MCF 10A (cell line): ENCODE measurements around the gene FRG2. TPM values are rescaled to one million over a fixed set of nuclear protein-coding genes. Genes with fewer than 3 reads are reported as not detected.

Experiments used
- BruUV-seq: library from RNA; stranded (reverse); fragments of 400-500 nt; replicated peaks from 2 replicates; lab custom pipeline; 2021; lab: Mats Ljungman, UMichigan
- CTCF ChIA-PET: fragments of 300-600 bp; sonication (Branson Sonifier 250); formaldehyde crosslinking; extraction: SDS; loops from one replicate; lab custom pipeline; 2021; ENCODE audit warnings: antibody characterized with exemption, inconsistent platforms; lab: Yijun Ruan, JAX
- POLR2A ChIA-PET: fragments of 300-600, 350-650 bp; sonication (Branson Sonifier 250); formaldehyde crosslinking; extraction: SDS; loops from one replicate; lab custom pipeline; 2020; ENCODE audit warnings: antibody characterized with exemption, inconsistent platforms; lab: Yijun Ruan, JAX
- DNase-seq: peaks from one replicate; pipeline ENCODE4 v3.0.0-alpha.2; 2018; ENCODE audit not compliant: unreplicated experiment
- H3K27ac Mint-ChIP-seq: one replicate; pipeline ENCODE4 v1.8.0; 2022; ENCODE audit warnings: mild to moderate bottlenecking, low read depth, mixed read lengths; ENCODE audit not compliant: unreplicated experiment
- H3K27me3 Mint-ChIP-seq: one replicate; pipeline ENCODE4 v1.8.0; 2022; ENCODE audit warnings: mixed read lengths; ENCODE audit not compliant: insufficient read depth, unreplicated experiment
- H3K36me3 Mint-ChIP-seq: one replicate; pipeline ENCODE4 v1.8.0; 2022; ENCODE audit warnings: mild to moderate bottlenecking, moderate library complexity, mixed read lengths; ENCODE audit not compliant: insufficient read depth, unreplicated experiment
- H3K4me1 Mint-ChIP-seq: one replicate; pipeline ENCODE4 v1.8.0; 2022; ENCODE audit warnings: mixed read lengths; ENCODE audit not compliant: insufficient read depth, unreplicated experiment
- H3K4me3 Mint-ChIP-seq: one replicate; pipeline ENCODE4 v1.8.0; 2022; ENCODE audit warnings: mild to moderate bottlenecking, moderate library complexity, mixed read lengths; ENCODE audit not compliant: unreplicated experiment
- H3K9me3 Mint-ChIP-seq: one replicate; pipeline ENCODE4 v1.8.0; 2022; ENCODE audit warnings: mixed read lengths; ENCODE audit not compliant: unreplicated experiment
- intact Hi-C: fragments of 100-400 bp; cut with micrococcal nuclease; formaldehyde crosslinking; loops from 2 replicates; pipeline ENCODE4 v1.14.1; 2022
- total RNA-seq: library from RNA; stranded (reverse); gene quantifications from 2 replicates; pipeline ENCODE4 v1.2.3, GENCODE V29; 2022
- TF ChIP-seq, protein P1 (sequence below): fragments of 200-600 bp; IDR thresholded peaks from one replicate; pipeline ENCODE4 v1.8.0; 2022; ENCODE audit warnings: antibody characterized with exemption, mild to moderate bottlenecking; ENCODE audit not compliant: unreplicated experiment

FRG2 gene
- total RNA-seq, 1 experiment from 2014 or later = not detected

DNA sequence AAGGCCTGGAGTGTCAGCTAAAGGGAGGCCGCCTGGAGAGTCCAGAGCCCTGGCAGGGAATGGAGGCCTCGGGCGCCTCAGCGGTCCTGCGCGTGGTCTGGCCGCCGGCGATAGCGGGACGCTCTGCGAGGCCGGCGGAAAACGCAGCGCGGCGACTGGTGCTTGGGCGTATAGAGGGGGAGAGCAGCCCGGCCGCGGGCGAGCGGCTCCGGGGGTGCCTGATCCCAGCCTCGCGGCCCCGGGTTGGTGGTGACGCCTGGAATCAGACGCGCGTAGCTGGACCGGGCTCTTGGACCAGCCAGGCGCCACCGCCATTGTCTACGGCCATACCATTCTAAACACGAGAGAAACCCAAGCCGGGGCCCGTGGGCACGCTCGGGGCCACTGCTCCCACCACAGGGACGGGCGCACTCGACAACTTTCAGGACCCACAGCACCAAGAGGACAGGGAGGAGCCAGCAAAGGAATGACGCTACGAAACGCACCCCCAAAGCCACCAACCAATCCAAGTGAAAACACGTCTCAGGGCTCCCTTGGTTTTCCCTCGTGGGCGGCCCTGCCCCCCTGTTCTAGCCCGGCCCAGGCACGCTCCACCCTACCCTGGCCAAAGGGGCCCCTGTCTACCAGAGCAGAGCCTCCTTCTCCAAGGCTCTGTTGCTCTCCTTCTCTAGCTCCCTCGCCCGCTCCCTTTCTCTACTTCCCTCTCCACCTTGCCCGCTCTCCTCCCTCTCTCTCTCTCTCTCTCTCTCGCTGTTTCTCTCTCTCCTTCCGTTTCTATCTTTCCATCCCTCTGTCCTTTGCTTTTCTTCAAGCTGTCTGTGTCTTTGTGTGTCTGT lies 7.8 kb downstream of the FRG2 start:
- Mint-ChIP-seq H3K9me3 (peaks cover 24% of the 10 kb centered on the region), H3K27me3 (peaks cover 11% of the 10 kb centered on the region), H3K36me3 (no peaks in the 10 kb centered on the region), H3K4me1 (peaks cover 12% of the 10 kb centered on the region), H3K4me3 (no peak overlapping the region), H3K27ac (no peak overlapping the region)
- POLR2A ChIA-PET = no interaction called here
- TF ChIP-seq, protein P1, sequence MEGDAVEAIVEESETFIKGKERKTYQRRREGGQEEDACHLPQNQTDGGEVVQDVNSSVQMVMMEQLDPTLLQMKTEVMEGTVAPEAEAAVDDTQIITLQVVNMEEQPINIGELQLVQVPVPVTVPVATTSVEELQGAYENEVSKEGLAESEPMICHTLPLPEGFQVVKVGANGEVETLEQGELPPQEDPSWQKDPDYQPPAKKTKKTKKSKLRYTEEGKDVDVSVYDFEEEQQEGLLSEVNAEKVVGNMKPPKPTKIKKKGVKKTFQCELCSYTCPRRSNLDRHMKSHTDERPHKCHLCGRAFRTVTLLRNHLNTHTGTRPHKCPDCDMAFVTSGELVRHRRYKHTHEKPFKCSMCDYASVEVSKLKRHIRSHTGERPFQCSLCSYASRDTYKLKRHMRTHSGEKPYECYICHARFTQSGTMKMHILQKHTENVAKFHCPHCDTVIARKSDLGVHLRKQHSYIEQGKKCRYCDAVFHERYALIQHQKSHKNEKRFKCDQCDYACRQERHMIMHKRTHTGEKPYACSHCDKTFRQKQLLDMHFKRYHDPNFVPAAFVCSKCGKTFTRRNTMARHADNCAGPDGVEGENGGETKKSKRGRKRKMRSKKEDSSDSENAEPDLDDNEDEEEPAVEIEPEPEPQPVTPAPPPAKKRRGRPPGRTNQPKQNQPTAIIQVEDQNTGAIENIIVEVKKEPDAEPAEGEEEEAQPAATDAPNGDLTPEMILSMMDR = no peak
- intact Hi-C loops = no loop called here
- BruUV-seq = no TSS peak
- CTCF ChIA-PET = no interaction called here
- no peak for DNase-seq

DNA sequence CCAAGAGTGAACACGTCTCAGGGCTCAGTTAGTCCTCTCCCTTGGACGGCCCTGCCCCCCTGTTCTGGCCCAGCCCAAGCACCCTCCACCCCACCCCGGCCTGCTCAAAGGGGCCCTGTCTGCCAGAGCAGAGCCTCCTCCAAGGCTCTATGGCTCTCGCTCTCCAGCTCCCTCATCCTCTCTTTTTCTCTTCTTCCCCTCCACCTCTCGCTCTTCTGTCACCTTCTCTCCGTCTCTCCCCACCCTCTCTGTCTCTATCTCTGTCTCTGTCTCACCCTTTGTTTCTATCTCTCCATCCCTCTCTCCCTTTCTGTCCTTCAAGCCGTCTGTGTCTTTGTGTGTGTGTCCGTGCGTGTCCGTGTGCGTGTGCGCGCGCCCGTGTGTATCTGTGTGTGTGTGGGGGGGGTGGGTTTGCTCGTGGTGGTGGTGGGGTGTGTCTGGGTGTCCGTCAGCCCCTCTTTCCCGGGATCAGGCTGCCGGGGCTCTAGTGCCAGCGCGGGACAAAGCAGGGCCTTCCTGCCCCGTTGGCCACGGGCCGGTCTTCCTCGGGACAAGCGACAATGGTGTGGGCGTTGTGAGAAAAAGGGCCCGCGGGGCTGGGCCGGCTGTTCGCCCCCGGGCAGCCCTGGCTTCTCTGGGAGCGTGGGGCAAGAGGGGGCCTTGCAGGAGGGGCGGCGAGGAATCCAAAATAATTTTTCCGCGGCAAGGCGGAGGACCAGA lies 8.7 kb downstream of the FRG2 start:
- intact Hi-C loops = no loop called here
- CTCF ChIA-PET = no interaction called here
- BruUV-seq = no TSS peak

DNA sequence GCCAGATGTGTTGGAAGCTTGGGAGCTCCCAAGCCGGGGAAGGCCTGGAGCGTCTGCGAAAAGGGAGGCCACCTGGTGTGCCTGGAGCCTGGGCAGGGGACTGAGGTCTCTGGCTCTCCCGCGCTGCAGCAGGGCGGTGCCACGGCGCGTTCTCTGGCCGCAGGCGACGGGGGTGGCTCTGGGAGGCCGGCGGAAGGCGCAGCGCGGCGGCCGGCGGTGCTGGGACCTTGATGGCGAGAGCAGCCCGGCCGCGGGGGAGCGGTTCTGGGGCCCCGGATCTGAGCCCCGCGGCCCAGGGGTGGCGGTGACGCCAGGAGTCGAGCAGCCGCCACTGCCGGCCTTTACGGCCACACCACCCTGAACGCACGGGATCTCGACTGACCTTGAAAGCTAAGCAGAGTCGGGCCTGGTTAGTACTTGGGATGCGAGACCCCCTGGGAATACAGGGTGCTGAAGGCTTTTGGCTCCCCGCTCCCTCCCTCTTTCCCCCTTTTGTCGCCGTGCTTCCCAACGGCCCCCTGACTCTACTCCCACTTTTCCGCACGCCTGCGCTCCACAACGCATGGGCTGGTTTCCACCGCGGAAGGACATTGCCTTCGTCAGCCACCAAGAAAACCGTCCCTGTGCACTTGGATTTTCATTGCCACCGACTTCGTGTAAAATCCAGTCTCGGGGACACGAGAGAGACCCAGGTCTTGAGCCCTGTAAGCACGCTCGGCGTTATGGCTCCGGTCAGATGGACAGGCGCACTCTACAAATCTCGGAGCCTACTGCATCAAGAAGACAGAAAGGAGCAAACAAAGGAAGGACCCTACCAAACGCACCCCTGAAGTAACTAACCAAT lies 9.5 kb downstream of the FRG2 start:
- H3K4me1 Mint-ChIP-seq = peaks cover 12% of the 10 kb centered on the region
- no peaks in the 10 kb centered on the region for H3K36me3 Mint-ChIP-seq
- no peak overlapping the region for H3K27ac Mint-ChIP-seq
- CTCF ChIA-PET = no interaction called here
- intact Hi-C loops = no loop called here
- TF ChIP-seq, protein P1 = no peak
- no TSS peak for BruUV-seq
- DNase-seq = no peak
- peaks cover 24% of the 10 kb centered on the region for H3K9me3 Mint-ChIP-seq
- peaks cover 11% of the 10 kb centered on the region for H3K27me3 Mint-ChIP-seq
- no peak overlapping the region for H3K4me3 Mint-ChIP-seq
- POLR2A ChIA-PET = no interaction called here

More for the DNA sequence above, 8.7 kb downstream of the FRG2 start:
- TF ChIP-seq, protein P1 = no peak
- no peak for DNase-seq
- H3K36me3 Mint-ChIP-seq = no peaks in the 10 kb centered on the region
- peaks cover 11% of the 10 kb centered on the region for H3K27me3 Mint-ChIP-seq
- POLR2A ChIA-PET = no interaction called here
- H3K4me3 Mint-ChIP-seq = no peak overlapping the region
- H3K9me3 Mint-ChIP-seq = peaks cover 24% of the 10 kb centered on the region
- H3K4me1 Mint-ChIP-seq = peaks cover 12% of the 10 kb centered on the region
- H3K27ac Mint-ChIP-seq = no peak overlapping the region
